HUES48 (cell line): ENCODE results near the gene OGFOD2.

Source experiments
- H3K27ac ChIP-seq: one replicate; pipeline ENCODE4 v1.7.0; 2013; ENCODE audit warnings: low read depth, low read length, inconsistent platforms
- H3K27me3 ChIP-seq: 2 replicates; pipeline ENCODE4 v1.6.1; 2013; ENCODE audit warnings: mild to moderate bottlenecking, low read length; ENCODE audit not compliant: control insufficient read depth, insufficient read depth
- H3K36me3 ChIP-seq: 2 replicates; pipeline ENCODE4 v1.6.1; 2013; ENCODE audit warnings: low read length; ENCODE audit not compliant: control insufficient read depth, insufficient read depth
- H3K4me1 ChIP-seq: 2 replicates; pipeline ENCODE4 v1.6.1; 2013; ENCODE audit warnings: mild to moderate bottlenecking, low read length; ENCODE audit not compliant: control insufficient read depth, insufficient read depth
- H3K4me3 ChIP-seq: 2 replicates; pipeline ENCODE4 v1.5.1; 2013; ENCODE audit warnings: mild to moderate bottlenecking, low read depth, low read length
- H3K9ac ChIP-seq: 2 replicates; pipeline ENCODE4 v1.6.1; 2013; ENCODE audit warnings: mild to moderate bottlenecking, low read depth, low read length, moderate library complexity
- H3K9me3 ChIP-seq: 2 replicates; pipeline ENCODE4 v1.6.1; 2013; ENCODE audit warnings: low read length; ENCODE audit not compliant: control insufficient read depth, insufficient read depth

Gene OGFOD2

GRCh38 chr12:122984612-122985337 is 9.7 kb downstream of the OGFOD2 start:
- peaks cover 4% of the 10 kb centered on the region; the same call in 1 of the 2 replicates for H3K4me1 ChIP-seq
- H3K27ac ChIP-seq: no peak overlapping the region
- no peak overlapping the region for H3K4me3 ChIP-seq
- no peaks in the 10 kb centered on the region for H3K9me3 ChIP-seq
- peaks cover 12% of the 10 kb centered on the region; the same call in 1 of the 2 replicates for H3K36me3 ChIP-seq
- no peaks in the 10 kb centered on the region for H3K27me3 ChIP-seq
- no peak overlapping the region for H3K9ac ChIP-seq

- no peak overlapping the region for H3K27ac ChIP-seq
- H3K4me3 ChIP-seq: no peak overlapping the region
- no peaks in the 10 kb centered on the region for H3K9me3 ChIP-seq
- no peak overlapping the region for H3K9ac ChIP-seq
- peaks cover 4% of the 10 kb centered on the region; the same call in 1 of the 2 replicates for H3K4me1 ChIP-seq
- H3K27me3 ChIP-seq: no peaks in the 10 kb centered on the region
- peaks cover 12% of the 10 kb centered on the region; the same call in 1 of the 2 replicates for H3K36me3 ChIP-seq
Observed at GRCh38 chr12:122985338-122986257, 10.6 kb downstream of the OGFOD2 start.

GRCh38 chr12:122986258-122986871 is 11.3 kb downstream of the OGFOD2 start:
- H3K9me3 ChIP-seq: no peaks in the 10 kb centered on the region
- no peak overlapping the region for H3K4me3 ChIP-seq
- peaks cover 3% of the 10 kb centered on the region; the same call in 1 of the 2 replicates for H3K4me1 ChIP-seq
- no peak overlapping the region for H3K9ac ChIP-seq
- peaks cover 12% of the 10 kb centered on the region; the same call in 1 of the 2 replicates for H3K36me3 ChIP-seq
- H3K27me3 ChIP-seq: no peaks in the 10 kb centered on the region
- H3K27ac ChIP-seq: no peak overlapping the region

- Histone ChIP-seq H3K9ac (no peak overlapping the region), H3K9me3 (no peaks in the 10 kb centered on the region), H3K4me3 (no peak overlapping the region), H3K27me3 (no peaks in the 10 kb centered on the region), H3K36me3 (peaks cover 11% of the 10 kb centered on the region; the same call in 1 of the 2 replicates), H3K4me1 (no peaks in the 10 kb centered on the region), H3K27ac (no peak overlapping the region)
Observed at GRCh38 chr12:122987086-122987951, 12.3 kb downstream of the OGFOD2 start.

GRCh38 chr12:122988036-122988435 is 13.0 kb downstream of the OGFOD2 start:
- Histone ChIP-seq H3K4me3 (no peak overlapping the region), H3K4me1 (no peaks in the 10 kb centered on the region), H3K9me3 (no peaks in the 10 kb centered on the region), H3K9ac (no peak overlapping the region), H3K36me3 (peaks cover 4% of the 10 kb centered on the region; the same call in 1 of the 2 replicates), H3K27me3 (no peaks in the 10 kb centered on the region), H3K27ac (no peak overlapping the region)

GRCh38 chr12:122988612-122989212 is 13.7 kb downstream of the OGFOD2 start:
- no peaks in the 10 kb centered on the region for H3K36me3 ChIP-seq

GRCh38 chr12:122989225-122989839 is 14.3 kb downstream of the OGFOD2 start:
- Histone ChIP-seq H3K4me3 (no peak overlapping the region), H3K9ac (no peak overlapping the region), H3K4me1 (no peaks in the 10 kb centered on the region), H3K27ac (no peak overlapping the region), H3K9me3 (no peaks in the 10 kb centered on the region), H3K27me3 (no peaks in the 10 kb centered on the region), H3K36me3 (no peaks in the 10 kb centered on the region)

More at GRCh38 chr12:122988612-122989212, 13.7 kb downstream of the OGFOD2 start:
- Histone ChIP-seq H3K27me3 (no peaks in the 10 kb centered on the region), H3K4me1 (no peaks in the 10 kb centered on the region), H3K4me3 (no peak overlapping the region), H3K27ac (no peak overlapping the region), H3K9ac (no peak overlapping the region), H3K9me3 (no peaks in the 10 kb centered on the region)

GRCh38 chr12:122989874-122990419 is 14.9 kb downstream of the OGFOD2 start:
- H3K9me3 ChIP-seq: no peaks in the 10 kb centered on the region
- H3K4me3 ChIP-seq: no peak overlapping the region
- no peaks in the 10 kb centered on the region for H3K36me3 ChIP-seq
- no peaks in the 10 kb centered on the region for H3K4me1 ChIP-seq
- H3K27me3 ChIP-seq: no peaks in the 10 kb centered on the region
- no peak overlapping the region for H3K9ac ChIP-seq
- H3K27ac ChIP-seq: no peak overlapping the region

- Histone ChIP-seq H3K9me3 (no peaks in the 10 kb centered on the region), H3K4me3 (no peak overlapping the region), H3K9ac (no peak overlapping the region), H3K27ac (no peak overlapping the region), H3K27me3 (no peaks in the 10 kb centered on the region), H3K36me3 (no peaks in the 10 kb centered on the region), H3K4me1 (no peaks in the 10 kb centered on the region)
Observed at GRCh38 chr12:122990561-122990960, 15.5 kb downstream of the OGFOD2 start.
